Measurements from ENCODE around the gene MTRF1L. TPM values are rescaled to one million over a fixed set of nuclear protein-coding genes. Genes with fewer than 3 reads are reported as not detected.

Gene MTRF1L
- total RNA-seq, 1 donor from 2014 or later: 42.2 TPM

GRCh38 chr6:152942319-152942869, 60.1 kb downstream of the MTRF1L start:
- Mint-ChIP-seq H3K9me3 (ENCODE audit: unreplicated experiment) (no peaks in the 10 kb centered on the region), H3K36me3 (ENCODE audit: low read depth, unreplicated experiment) (no peaks in the 10 kb centered on the region), H3K4me1 (ENCODE audit: unreplicated experiment) (no peaks in the 10 kb centered on the region), H3K4me3 (ENCODE audit: unreplicated experiment) (no peak overlapping the region), H3K27me3 (ENCODE audit: unreplicated experiment) (no peaks in the 10 kb centered on the region), H3K27ac (ENCODE audit: unreplicated experiment) (no peak overlapping the region)
- DNase-seq (ENCODE audit: low spot score): no peak
- no peak for TF ChIP-seq CTCF (IDR thresholded peaks at IDR 0.05; ENCODE audit: unreplicated experiment)

GRCh38 chr6:152941746-152942145, 60.8 kb downstream of the MTRF1L start:
- no peak for TF ChIP-seq CTCF (IDR thresholded peaks at IDR 0.05; ENCODE audit: unreplicated experiment)
- Mint-ChIP-seq H3K27me3 (ENCODE audit: unreplicated experiment) (no peaks in the 10 kb centered on the region), H3K4me3 (ENCODE audit: unreplicated experiment) (no peak overlapping the region), H3K36me3 (ENCODE audit: low read depth, unreplicated experiment) (no peaks in the 10 kb centered on the region), H3K9me3 (ENCODE audit: unreplicated experiment) (no peaks in the 10 kb centered on the region), H3K4me1 (ENCODE audit: unreplicated experiment) (no peaks in the 10 kb centered on the region), H3K27ac (ENCODE audit: unreplicated experiment) (no peak overlapping the region)
- DNase-seq (ENCODE audit: low spot score): no peak

Other genes starting within 250 kb of the MTRF1L start
- 9.4 TPM for gene FBXO5, start 19.7 kb downstream of the MTRF1L start, total RNA-seq (ENCODE audit: unreplicated experiment)
- gene RGS17, start 128.6 kb upstream of the MTRF1L start, total RNA-seq (ENCODE audit: unreplicated experiment): 12.0 TPM